BJ (cell line): ENCODE results near the gene CNGA2. TPM values are rescaled to one million over a fixed set of nuclear protein-coding genes. Genes with fewer than 3 reads are reported as not detected.
A peak's percentile ranks its signal among the peaks of the same experiment; 100 is the strongest.

Source experiments
- CTCF ChIA-PET: fragments of 350-600 bp; formaldehyde crosslinking; extraction: SDS; loops from one replicate; lab custom pipeline; 2021; ENCODE audit warnings: antibody characterized with exemption, inconsistent platforms; lab: Yijun Ruan, JAX
- POLR2A ChIA-PET: fragments of 300-600 bp; sonication (Branson Sonifier 250); formaldehyde crosslinking; extraction: SDS; loops from one replicate; lab custom pipeline; 2021; ENCODE audit warnings: antibody characterized with exemption; lab: Charles Lee
- DNase-seq: peaks from one replicate; pipeline ENCODE4 v3.0.0-alpha.2; 2011; ENCODE audit warnings: low read depth
- H3K27me3 ChIP-seq: 2 replicates; pipeline ENCODE4 v1.6.0; 2011; ENCODE audit warnings: low read length; ENCODE audit not compliant: control insufficient read depth, insufficient read depth
- H3K36me3 ChIP-seq: 2 replicates; pipeline ENCODE4 v1.5.1; 2011; ENCODE audit warnings: low read length; ENCODE audit not compliant: control insufficient read depth, insufficient read depth
- H3K4me3 ChIP-seq: 2 replicates; pipeline ENCODE4 v1.5.1; 2011; ENCODE audit warnings: low read depth, mild to moderate bottlenecking, control low read depth, low read length
- CTCF ChIP-seq: IDR thresholded peaks from 2 replicates; pipeline ENCODE4 v1.5.1; 2011; ENCODE audit warnings: low read depth, mild to moderate bottlenecking, control low read depth, inconsistent platforms, low read length, moderate library complexity; ENCODE audit not compliant: insufficient read depth
- polyA plus RNA-seq: library from polyadenylated mRNA; depleted of rRNA; stranded (reverse); fragments of >200 nt; gene quantifications from 2 replicates; pipeline ENCODE4 v1.2.3, GENCODE V29; 2011

Gene CNGA2
- polyA plus RNA-seq, 1 experiment: not detected

- no peak for DNase-seq
- H3K27me3 ChIP-seq: no peaks in the 10 kb centered on the region
- no peaks in the 10 kb centered on the region for H3K36me3 ChIP-seq
- no peak for TF ChIP-seq CTCF
- H3K4me3 ChIP-seq: no peak overlapping the region
- ChIA-PET POLR2A (no interaction called here), CTCF (interaction anchor here (1.3 kb wide), 1 partner anchor 855 kb away, joined by 6 read pairs; no protein-coding TSS in a partner anchor)
Observed at GRCh38 chrX:151776936-151777335, 42.4 kb downstream of the CNGA2 start.

GRCh38 chrX:151779258-151779657, 44.7 kb downstream of the CNGA2 start:
- no peaks in the 10 kb centered on the region for H3K36me3 ChIP-seq
- ChIA-PET POLR2A (no interaction called here), CTCF (no interaction called here)
- TF ChIP-seq CTCF: no peak
- H3K4me3 ChIP-seq: no peak overlapping the region
- no peak for DNase-seq
- no peaks in the 10 kb centered on the region; the same call in 1 of the 2 replicates for H3K27me3 ChIP-seq

- no peaks in the 10 kb centered on the region; the same call in 1 of the 2 replicates for H3K27me3 ChIP-seq
- CTCF ChIA-PET: no interaction called here
- no peak overlapping the region for H3K4me3 ChIP-seq
- no peaks in the 10 kb centered on the region for H3K36me3 ChIP-seq
- TF ChIP-seq CTCF: no peak
- no peak for DNase-seq
- POLR2A ChIA-PET: no interaction called here
Observed at GRCh38 chrX:151780621-151781020, 46.1 kb downstream of the CNGA2 start.

- Histone ChIP-seq H3K36me3 (no peaks in the 10 kb centered on the region), H3K4me3 (no peak overlapping the region), H3K27me3 (no peaks in the 10 kb centered on the region)
- peak; percentile 44 for DNase-seq
- POLR2A ChIA-PET: no interaction called here
- CTCF ChIA-PET: interaction anchor here (1.3 kb wide), 1 partner anchor 13 kb away, joined by 3 read pairs; no protein-coding TSS in a partner anchor
- TF ChIP-seq CTCF: no peak
Observed at GRCh38 chrX:151789179-151789800, 54.7 kb downstream of the CNGA2 start.

- Histone ChIP-seq H3K27me3 (no peaks in the 10 kb centered on the region), H3K36me3 (no peaks in the 10 kb centered on the region), H3K4me3 (no peak overlapping the region)
- no peak for DNase-seq
- no peak for TF ChIP-seq CTCF
- POLR2A ChIA-PET: no interaction called here
- CTCF ChIA-PET: interaction anchor here (1.0 kb wide), 1 partner anchor 35 kb away, joined by 3 read pairs; no protein-coding TSS in a partner anchor
Observed at GRCh38 chrX:151790481-151791160, 56.1 kb downstream of the CNGA2 start.
